DOHH2 (cell line): ENCODE data around the gene MAGI3.

Experiments
- H3F3A ChIP-seq: fragments of 200-600 bp; sonication (generic), shearing (Covaris generic); 2 replicates; pipeline ENCODE4 v1.6.0; 2016; ENCODE audit warnings: antibody characterized with exemption, mild to moderate bottlenecking; ENCODE audit not compliant: control insufficient read depth, insufficient read depth
- H3K27ac ChIP-seq: fragments of 200-600 bp; sonication (generic); 2 replicates; pipeline ENCODE4 v1.5.1; 2014; ENCODE audit warnings: low read depth, mild to moderate bottlenecking, low read length, moderate library complexity
- H3K27me3 ChIP-seq: fragments of 200-600 bp; sonication (generic); 2 replicates; pipeline ENCODE4 v1.6.1; 2014; ENCODE audit warnings: mild to moderate bottlenecking, low read length, mixed read lengths; ENCODE audit not compliant: control insufficient read depth
- H3K36me3 ChIP-seq: fragments of 200-600 bp; sonication (generic); 2 replicates; pipeline ENCODE4 v1.6.1; 2014; ENCODE audit warnings: mild to moderate bottlenecking, low read length, moderate library complexity, mixed read lengths; ENCODE audit not compliant: control insufficient read depth
- H3K4me1 ChIP-seq: fragments of 200-600 bp; sonication (generic); 2 replicates; pipeline ENCODE4 v1.6.1; 2014; ENCODE audit warnings: mild to moderate bottlenecking, low read length, mixed read lengths; ENCODE audit not compliant: control insufficient read depth
- H3K4me2 ChIP-seq: fragments of 200-600 bp; sonication (generic); 2 replicates; pipeline ENCODE4 v1.6.0; 2014; ENCODE audit warnings: mild to moderate bottlenecking, low read length, moderate library complexity
- H3K4me3 ChIP-seq: fragments of 200-600 bp; sonication (generic); 2 replicates; pipeline ENCODE4 v1.5.1; 2014; ENCODE audit warnings: mild to moderate bottlenecking, low read length, mixed read lengths
- H3K79me2 ChIP-seq: fragments of 200-600 bp; sonication (generic); 2 replicates; pipeline ENCODE4 v1.6.1; 2014; ENCODE audit warnings: mild to moderate bottlenecking, low read length, mixed read lengths; ENCODE audit not compliant: control insufficient read depth
- H3K9me2 ChIP-seq: fragments of 200-600 bp; sonication (generic); replicated peaks from 2 replicates; pipeline ENCODE4 v1.6.1; 2014; ENCODE audit warnings: mild to moderate bottlenecking, low read length, mixed read lengths; ENCODE audit not compliant: control insufficient read depth
- H3K9me3 ChIP-seq: fragments of 200-600 bp; sonication (generic); 2 replicates; pipeline ENCODE4 v1.6.1; 2014; ENCODE audit warnings: antibody characterized with exemption, low read length, mixed read lengths; ENCODE audit not compliant: control insufficient read depth, insufficient read depth
- H4K20me1 ChIP-seq: fragments of 200-600 bp; sonication (generic); 2 replicates; pipeline ENCODE4 v1.6.0; 2014; ENCODE audit warnings: low read depth, mild to moderate bottlenecking, antibody characterized with exemption, low read length, moderate library complexity; ENCODE audit not compliant: control insufficient read depth, insufficient read depth
- CTCF ChIP-seq: fragments of 200-600 bp; sonication (generic); IDR thresholded peaks from one replicate; pipeline ENCODE4 v1.5.1; 2014; ENCODE audit warnings: antibody characterized with exemption, mild to moderate bottlenecking, low read depth, low read length; ENCODE audit not compliant: poor library complexity, severe bottlenecking
- EZH2phosphoT487 ChIP-seq: fragments of 200-600 bp; sonication (generic); IDR thresholded peaks from 2 replicates; pipeline ENCODE4 v1.6.1; 2017; ENCODE audit warnings: borderline replicate concordance, mild to moderate bottlenecking, antibody characterized with exemption, low read length, moderate library complexity, mixed read lengths

MAGI3 gene

DNA sequence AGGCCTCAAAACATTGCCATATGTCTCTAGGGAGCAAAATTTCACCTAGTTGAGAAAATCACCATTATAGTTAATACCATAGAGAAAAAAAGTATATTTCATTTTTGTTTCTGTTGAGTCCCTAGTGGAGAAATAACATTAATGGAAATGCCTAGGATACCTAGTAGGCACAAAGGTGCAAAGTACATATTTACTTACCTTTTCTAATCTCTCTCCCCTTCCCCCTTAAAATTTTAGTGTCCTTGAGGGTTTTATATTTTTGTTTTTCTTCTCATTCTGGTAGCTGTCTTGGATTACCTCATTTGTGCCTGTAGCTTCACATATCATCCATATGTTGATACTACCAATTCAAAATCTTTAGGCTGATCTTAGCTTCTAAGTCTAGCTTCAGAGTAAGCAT, 127.0 kb downstream of the MAGI3 start:
- Histone ChIP-seq H3K9me3 (no peaks in the 10 kb centered on the region), H3K79me2 (no peaks in the 10 kb centered on the region), H3K27me3 (no peaks in the 10 kb centered on the region), H4K20me1 (no peaks in the 10 kb centered on the region), H3K27ac (no peak overlapping the region), H3K9me2 (no peaks in the 10 kb centered on the region), H3F3A (no peaks in the 10 kb centered on the region), H3K36me3 (no peaks in the 10 kb centered on the region), H3K4me1 (no peaks in the 10 kb centered on the region), H3K4me2 (no peak overlapping the region), H3K4me3 (no peak overlapping the region)
- TF ChIP-seq CTCF (no peak), EZH2phosphoT487 (no peak)

- TF ChIP-seq CTCF (no peak), EZH2phosphoT487 (no peak)
- no peak overlapping the region for H3K27ac ChIP-seq
Observed at GRCh38 chr1:113517983-113518382, 127.7 kb downstream of the MAGI3 start.

GRCh38 chr1:113519556-113519955, 129.2 kb downstream of the MAGI3 start:
- H3K27me3 ChIP-seq, result no peaks in the 10 kb centered on the region
- H3K36me3 ChIP-seq, result no peaks in the 10 kb centered on the region
- TF ChIP-seq CTCF (no peak), EZH2phosphoT487 (no peak)
- H3K4me1 ChIP-seq, result no peaks in the 10 kb centered on the region
- H3K79me2 ChIP-seq, result no peaks in the 10 kb centered on the region
- H3K4me2 ChIP-seq, result no peak overlapping the region
- no peaks in the 10 kb centered on the region for H4K20me1 ChIP-seq
- H3K27ac ChIP-seq, result no peak overlapping the region
- no peak overlapping the region for H3K4me3 ChIP-seq
- no peaks in the 10 kb centered on the region for H3F3A ChIP-seq
- H3K9me2 ChIP-seq, result no peaks in the 10 kb centered on the region
- H3K9me3 ChIP-seq, result peaks cover 4% of the 10 kb centered on the region; the same call in 1 of the 2 replicates

More at GRCh38 chr1:113517983-113518382, 127.7 kb downstream of the MAGI3 start:
- Histone ChIP-seq H3K36me3 (no peaks in the 10 kb centered on the region), H3K9me2 (no peaks in the 10 kb centered on the region), H3K4me2 (no peak overlapping the region), H4K20me1 (no peaks in the 10 kb centered on the region), H3K27me3 (no peaks in the 10 kb centered on the region), H3F3A (no peaks in the 10 kb centered on the region), H3K4me3 (no peak overlapping the region), H3K4me1 (no peaks in the 10 kb centered on the region), H3K79me2 (no peaks in the 10 kb centered on the region), H3K9me3 (peaks cover 4% of the 10 kb centered on the region; the same call in 1 of the 2 replicates)
